Measurements from ENCODE around the gene CDK17. TPM values are rescaled to one million over a fixed set of nuclear protein-coding genes. Genes with fewer than 3 reads are reported as not detected.
"Not testable (repeated sequence)": the region's sequence is repeated elsewhere in the genome, so short reads cannot be mapped to it uniquely, and the experiment has no call there.

Gene CDK17
- total RNA-seq, 2 experiments from 2014 or later, result 38.0 to 39.4 TPM

- ChIA-PET POLR2A (interaction anchor here (0.5 kb wide), 1 partner anchor 352 kb away, joined by 4 read pairs; no protein-coding TSS in a partner anchor), CTCF (interaction anchor here (0.6 to 1.0 kb wide), 4 partner anchors 9 to 530 kb away, joined by 3 to 4 read pairs (median 3); no protein-coding TSS in a partner anchor)
- no peaks in the 10 kb centered on the region for H3K36me3 Mint-ChIP-seq (ENCODE audit: low read depth)
- ATAC-seq, result no peak
- H3K4me3 Mint-ChIP-seq, result no peak overlapping the region
- peaks cover 22% of the 10 kb centered on the region for H3K4me1 Mint-ChIP-seq
- H3K9me3 Mint-ChIP-seq (ENCODE audit: low read depth), result no peaks in the 10 kb centered on the region
- no peak for DNase-seq
- H3K27me3 Mint-ChIP-seq, result peaks cover 2% of the 10 kb centered on the region
- intact Hi-C loops (cut with DNase I, micrococcal nuclease), result no loop called here
- no peak overlapping the region for H3K27ac Mint-ChIP-seq
Measured at GRCh38 chr12:96419576-96420276, 19.5 kb upstream of the CDK17 start.

- H3K4me1 Mint-ChIP-seq, result peaks cover 22% of the 10 kb centered on the region
- H3K36me3 Mint-ChIP-seq (ENCODE audit: low read depth); H3K27ac Mint-ChIP-seq; H3K9me3 Mint-ChIP-seq (ENCODE audit: low read depth); H3K27me3 Mint-ChIP-seq; H3K4me3 Mint-ChIP-seq; DNase-seq: not testable (repeated sequence)
- peak; percentile 80 for ATAC-seq
- CTCF ChIA-PET, result interaction anchor here (0.6 to 1.6 kb wide), 3 partner anchors 12 to 36 kb away, joined by 3 read pairs; no protein-coding TSS in a partner anchor
- intact Hi-C loops (cut with DNase I, micrococcal nuclease), result loop anchor here in 1 of 2 experiments (2.0 kb wide), 1 partner anchor 17 kb away; the partner anchor contains the start of gene CDK17
- POLR2A ChIA-PET, result interaction anchor here (0.6 kb wide), 1 partner anchor 26 kb away, joined by 3 read pairs; no protein-coding TSS in a partner anchor
Measured at GRCh38 chr12:96417688-96418087, 17.4 kb upstream of the CDK17 start.

GRCh38 chr12:96416033-96416799 lies 16.0 kb upstream of the CDK17 start:
- ChIA-PET CTCF (interaction anchor here (0.6 to 1.6 kb wide), 3 partner anchors 14 to 22 kb away, joined by 3 read pairs; no protein-coding TSS in a partner anchor), POLR2A (no interaction called here)
- no peaks in the 10 kb centered on the region for H3K36me3 Mint-ChIP-seq (ENCODE audit: low read depth)
- H3K27me3 Mint-ChIP-seq, result no peaks in the 10 kb centered on the region
- peaks cover 22% of the 10 kb centered on the region for H3K4me1 Mint-ChIP-seq
- no peaks in the 10 kb centered on the region for H3K9me3 Mint-ChIP-seq (ENCODE audit: low read depth)
- no peak for ATAC-seq
- no peak overlapping the region for H3K27ac Mint-ChIP-seq
- intact Hi-C loops (cut with DNase I, micrococcal nuclease), result loop anchor here in 1 of 2 experiments (2.0 kb wide), 1 partner anchor 15 kb away; the partner anchor contains the start of gene CDK17
- H3K4me3 Mint-ChIP-seq, result no peak overlapping the region
- no peak for DNase-seq

- H3K9me3 Mint-ChIP-seq (ENCODE audit: low read depth), result no peaks in the 10 kb centered on the region
- no peak overlapping the region for H3K27ac Mint-ChIP-seq
- POLR2A ChIA-PET, result no interaction called here
- ATAC-seq (no peak), DNase-seq (no peak)
- peaks cover 11% of the 10 kb centered on the region for H3K4me1 Mint-ChIP-seq
- H3K4me3 Mint-ChIP-seq, result no peak overlapping the region
- intact Hi-C loops (cut with DNase I, micrococcal nuclease), result no loop called here
- CTCF ChIA-PET, result interaction anchor here (0.6 to 0.9 kb wide), 2 partner anchors 10 to 119 kb away, joined by 3 to 4 read pairs; no protein-coding TSS in a partner anchor
- no peaks in the 10 kb centered on the region for H3K36me3 Mint-ChIP-seq (ENCODE audit: low read depth)
- no peaks in the 10 kb centered on the region for H3K27me3 Mint-ChIP-seq
Measured at GRCh38 chr12:96414637-96415036, 14.4 kb upstream of the CDK17 start.

- ATAC-seq, result no peak
- intact Hi-C loops (cut with DNase I, micrococcal nuclease), result no loop called here
- ChIA-PET POLR2A (interaction anchor here (0.5 to 0.7 kb wide), 2 partner anchors 8 to 22 kb away, joined by 3 read pairs; no protein-coding TSS in a partner anchor), CTCF (interaction anchor here (0.6 to 2.1 kb wide), 5 partner anchors 9 to 196 kb away, joined by 3 to 6 read pairs (median 4); partner anchors contain the start of gene CDK17)
- no peak for DNase-seq
- H3K36me3 Mint-ChIP-seq (ENCODE audit: low read depth), result no peaks in the 10 kb centered on the region
- no peaks in the 10 kb centered on the region for H3K27me3 Mint-ChIP-seq
- H3K9me3 Mint-ChIP-seq (ENCODE audit: low read depth), result no peaks in the 10 kb centered on the region
- no peak overlapping the region for H3K27ac Mint-ChIP-seq
- H3K4me1 Mint-ChIP-seq, result peaks cover 5% of the 10 kb centered on the region
- H3K4me3 Mint-ChIP-seq, result no peak overlapping the region
Measured at GRCh38 chr12:96412431-96412830, 12.2 kb upstream of the CDK17 start.

GRCh38 chr12:96409731-96410130 lies 9.5 kb upstream of the CDK17 start:
- POLR2A ChIA-PET, result interaction anchor here (0.5 kb wide), 1 partner anchor 63 kb away, joined by 3 read pairs; no protein-coding TSS in a partner anchor
- no peak overlapping the region for H3K4me3 Mint-ChIP-seq
- no peaks in the 10 kb centered on the region for H3K36me3 Mint-ChIP-seq (ENCODE audit: low read depth)
- H3K4me1 Mint-ChIP-seq, result no peaks in the 10 kb centered on the region
- intact Hi-C loops (cut with DNase I, micrococcal nuclease), result no loop called here
- ATAC-seq (no peak), DNase-seq (no peak)
- no peak overlapping the region for H3K27ac Mint-ChIP-seq
- no peaks in the 10 kb centered on the region for H3K27me3 Mint-ChIP-seq
- no peaks in the 10 kb centered on the region for H3K9me3 Mint-ChIP-seq (ENCODE audit: low read depth)
- CTCF ChIA-PET, result interaction anchor here (0.7 to 1.1 kb wide), 2 partner anchors 63 to 107 kb away, joined by 3 read pairs; no protein-coding TSS in a partner anchor

GRCh38 chr12:96408993-96409392 lies 8.8 kb upstream of the CDK17 start:
- DNase-seq (no peak), ATAC-seq (no peak)
- ChIA-PET POLR2A (no interaction called here), CTCF (no interaction called here)
- intact Hi-C loops (cut with DNase I, micrococcal nuclease), result no loop called here
- no peaks in the 10 kb centered on the region for H3K4me1 Mint-ChIP-seq
- H3K4me3 Mint-ChIP-seq, result no peak overlapping the region
- no peaks in the 10 kb centered on the region for H3K27me3 Mint-ChIP-seq
- no peaks in the 10 kb centered on the region for H3K36me3 Mint-ChIP-seq (ENCODE audit: low read depth)
- H3K27ac Mint-ChIP-seq, result no peak overlapping the region
- H3K9me3 Mint-ChIP-seq (ENCODE audit: low read depth), result no peaks in the 10 kb centered on the region

GRCh38 chr12:96407429-96408097 lies 7.3 kb upstream of the CDK17 start:
- intact Hi-C loops (cut with DNase I, micrococcal nuclease); DNase-seq; H3K27me3 Mint-ChIP-seq; H3K4me1 Mint-ChIP-seq; H3K9me3 Mint-ChIP-seq (ENCODE audit: low read depth); H3K36me3 Mint-ChIP-seq (ENCODE audit: low read depth); ATAC-seq; H3K4me3 Mint-ChIP-seq; H3K27ac Mint-ChIP-seq: not testable (repeated sequence)
- ChIA-PET POLR2A (interaction anchor here (0.6 kb wide), 1 partner anchor 94 kb away, joined by 10 read pairs; no protein-coding TSS in a partner anchor), CTCF (interaction anchor here (1.3 kb wide), 1 partner anchor 192 kb away, joined by 4 read pairs; no protein-coding TSS in a partner anchor)

- H3K36me3 Mint-ChIP-seq (ENCODE audit: low read depth), result no peaks in the 10 kb centered on the region
- H3K9me3 Mint-ChIP-seq (ENCODE audit: low read depth), result no peaks in the 10 kb centered on the region
- no peak for DNase-seq
- no peak overlapping the region for H3K4me3 Mint-ChIP-seq
- H3K4me1 Mint-ChIP-seq, result peaks cover 8% of the 10 kb centered on the region
- H3K27ac Mint-ChIP-seq, result no peak overlapping the region
- intact Hi-C loops (cut with DNase I, micrococcal nuclease), result loop anchor here in 1 of 2 experiments (5.0 kb wide), 1 partner anchor 98 kb away; no protein-coding TSS in a partner anchor
- no peak for ATAC-seq
- H3K27me3 Mint-ChIP-seq, result no peaks in the 10 kb centered on the region
- CTCF ChIA-PET, result interaction anchor here (0.8 to 2.4 kb wide), 10 partner anchors 10 to 190 kb away, joined by 3 to 8 read pairs (median 4); no protein-coding TSS in a partner anchor
- POLR2A ChIA-PET, result interaction anchor here (0.6 kb wide), 1 partner anchor 8 kb away, joined by 3 read pairs; no protein-coding TSS in a partner anchor
Measured at GRCh38 chr12:96404696-96405095, 4.5 kb upstream of the CDK17 start.

GRCh38 chr12:96403870-96404269 lies 3.6 kb upstream of the CDK17 start:
- Mint-ChIP-seq H3K4me3 (no peak overlapping the region), H3K4me1 (peaks cover 8% of the 10 kb centered on the region), H3K9me3 (ENCODE audit: low read depth) (no peaks in the 10 kb centered on the region), H3K36me3 (ENCODE audit: low read depth) (no peaks in the 10 kb centered on the region), H3K27ac (no peak overlapping the region), H3K27me3 (no peaks in the 10 kb centered on the region)
- ATAC-seq, result no peak
- intact Hi-C loops (cut with DNase I, micrococcal nuclease), result loop anchor here in 1 of 2 experiments (5.0 kb wide), 1 partner anchor 98 kb away; no protein-coding TSS in a partner anchor
- ChIA-PET POLR2A (no interaction called here), CTCF (interaction anchor here (0.5 to 2.4 kb wide), 11 partner anchors 8 to 378 kb away, joined by 3 to 8 read pairs (median 4); no protein-coding TSS in a partner anchor)
- DNase-seq, result no peak

Data from activated CD4-positive, alpha-beta T cell treated with anti-CD3 and anti-CD28 coated beads for 36 hours (primary cell).